ENCODE results near the gene SHOX.

The SHOX gene

DNA sequence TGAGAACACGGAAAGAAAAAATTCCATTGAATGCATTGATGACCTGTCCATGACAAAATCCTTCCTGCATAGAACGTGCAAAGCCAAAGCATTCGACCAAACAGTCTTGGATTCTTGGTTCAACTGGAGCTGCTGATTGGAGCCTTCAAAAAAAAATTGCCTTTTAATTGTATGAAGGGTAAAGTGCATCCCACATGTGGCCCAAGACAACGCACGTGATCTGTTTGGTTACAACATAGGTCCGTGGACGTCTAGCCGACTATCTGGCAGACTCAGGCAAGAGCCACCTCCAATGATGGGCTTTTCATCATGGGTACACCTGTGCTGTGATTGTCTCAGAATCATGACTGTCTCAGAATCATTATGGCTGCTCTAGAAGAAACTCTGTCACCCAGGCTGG lies 52.3 kb downstream of the SHOX start:
- no peaks in the 10 kb centered on the region for H3K4me1 ChIP-seq (ENCODE audit: low read length)
- H3K9me3 ChIP-seq (ENCODE audit: insufficient read depth, low read length), result 0 out of 2 replicates have a peak, but pooled peaks cover 4% of the 10 kb centered on the region
- H3K27me3 ChIP-seq (ENCODE audit: low read depth, low read length), result no peaks in the 10 kb centered on the region
- no peak overlapping the region for H3K4me2 ChIP-seq (ENCODE audit: low read length)
- no peak overlapping the region for H3K27ac ChIP-seq (ENCODE audit: low read length)
- H4K20me1 ChIP-seq (ENCODE audit: insufficient read depth, low read length), result no peaks in the 10 kb centered on the region
- no peaks in the 10 kb centered on the region for H3K79me2 ChIP-seq (ENCODE audit: low read length)
- no peak overlapping the region for H3K9ac ChIP-seq (ENCODE audit: low read length)
- no peak for TF ChIP-seq EZH2phosphoT487 (IDR thresholded peaks at IDR 0.05; ENCODE audit: low read depth)
- TF ChIP-seq, protein P1, sequence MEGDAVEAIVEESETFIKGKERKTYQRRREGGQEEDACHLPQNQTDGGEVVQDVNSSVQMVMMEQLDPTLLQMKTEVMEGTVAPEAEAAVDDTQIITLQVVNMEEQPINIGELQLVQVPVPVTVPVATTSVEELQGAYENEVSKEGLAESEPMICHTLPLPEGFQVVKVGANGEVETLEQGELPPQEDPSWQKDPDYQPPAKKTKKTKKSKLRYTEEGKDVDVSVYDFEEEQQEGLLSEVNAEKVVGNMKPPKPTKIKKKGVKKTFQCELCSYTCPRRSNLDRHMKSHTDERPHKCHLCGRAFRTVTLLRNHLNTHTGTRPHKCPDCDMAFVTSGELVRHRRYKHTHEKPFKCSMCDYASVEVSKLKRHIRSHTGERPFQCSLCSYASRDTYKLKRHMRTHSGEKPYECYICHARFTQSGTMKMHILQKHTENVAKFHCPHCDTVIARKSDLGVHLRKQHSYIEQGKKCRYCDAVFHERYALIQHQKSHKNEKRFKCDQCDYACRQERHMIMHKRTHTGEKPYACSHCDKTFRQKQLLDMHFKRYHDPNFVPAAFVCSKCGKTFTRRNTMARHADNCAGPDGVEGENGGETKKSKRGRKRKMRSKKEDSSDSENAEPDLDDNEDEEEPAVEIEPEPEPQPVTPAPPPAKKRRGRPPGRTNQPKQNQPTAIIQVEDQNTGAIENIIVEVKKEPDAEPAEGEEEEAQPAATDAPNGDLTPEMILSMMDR (IDR thresholded peaks at IDR 0.05; ENCODE audit: low read depth, low read length), result no peak
- H3K4me3 ChIP-seq (ENCODE audit: low read length), result no peak overlapping the region
- no peaks in the 10 kb centered on the region for H3K36me3 ChIP-seq (replicated peaks; ENCODE audit: low read depth, low read length)
- no peak overlapping the region for H2AFZ ChIP-seq (ENCODE audit: low read depth, low read length)

DNA sequence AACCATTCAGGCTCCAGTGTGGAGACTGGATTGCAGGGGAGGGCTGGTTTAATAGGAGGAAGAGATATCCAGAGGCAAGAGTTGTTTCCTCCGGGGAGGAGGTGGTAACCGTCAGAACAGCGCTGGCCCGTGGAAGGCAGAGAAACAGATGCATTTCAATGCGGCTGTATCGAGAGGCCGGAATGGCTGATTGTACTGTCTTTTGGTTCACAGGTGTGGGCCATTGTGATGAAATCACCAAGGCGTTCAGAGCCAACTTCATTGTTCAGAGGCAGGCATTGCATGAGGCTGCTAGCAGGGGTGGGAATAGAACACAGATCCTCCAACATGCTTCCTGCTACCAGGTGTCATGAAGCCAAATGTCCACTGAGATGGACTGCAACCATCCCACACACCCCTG lies 53.0 kb downstream of the SHOX start:
- H3K4me3 ChIP-seq (ENCODE audit: low read length), result no peak overlapping the region
- H3K27me3 ChIP-seq (ENCODE audit: low read depth, low read length), result no peaks in the 10 kb centered on the region
- H3K4me1 ChIP-seq (ENCODE audit: low read length), result no peaks in the 10 kb centered on the region
- no peaks in the 10 kb centered on the region for H3K79me2 ChIP-seq (ENCODE audit: low read length)
- H3K36me3 ChIP-seq (replicated peaks; ENCODE audit: low read depth, low read length), result no peaks in the 10 kb centered on the region
- H4K20me1 ChIP-seq (ENCODE audit: insufficient read depth, low read length), result no peaks in the 10 kb centered on the region
- no peak overlapping the region for H3K4me2 ChIP-seq (ENCODE audit: low read length)
- no peak overlapping the region for H3K9ac ChIP-seq (ENCODE audit: low read length)
- H2AFZ ChIP-seq (ENCODE audit: low read depth, low read length), result no peak overlapping the region
- TF ChIP-seq, protein P1 (IDR thresholded peaks at IDR 0.05; ENCODE audit: low read depth, low read length), result no peak
- no peak for TF ChIP-seq EZH2phosphoT487 (IDR thresholded peaks at IDR 0.05; ENCODE audit: low read depth)
- H3K27ac ChIP-seq (ENCODE audit: low read length), result no peak overlapping the region
- 0 out of 2 replicates have a peak, but pooled peaks cover 4% of the 10 kb centered on the region for H3K9me3 ChIP-seq (ENCODE audit: insufficient read depth, low read length)

DNA sequence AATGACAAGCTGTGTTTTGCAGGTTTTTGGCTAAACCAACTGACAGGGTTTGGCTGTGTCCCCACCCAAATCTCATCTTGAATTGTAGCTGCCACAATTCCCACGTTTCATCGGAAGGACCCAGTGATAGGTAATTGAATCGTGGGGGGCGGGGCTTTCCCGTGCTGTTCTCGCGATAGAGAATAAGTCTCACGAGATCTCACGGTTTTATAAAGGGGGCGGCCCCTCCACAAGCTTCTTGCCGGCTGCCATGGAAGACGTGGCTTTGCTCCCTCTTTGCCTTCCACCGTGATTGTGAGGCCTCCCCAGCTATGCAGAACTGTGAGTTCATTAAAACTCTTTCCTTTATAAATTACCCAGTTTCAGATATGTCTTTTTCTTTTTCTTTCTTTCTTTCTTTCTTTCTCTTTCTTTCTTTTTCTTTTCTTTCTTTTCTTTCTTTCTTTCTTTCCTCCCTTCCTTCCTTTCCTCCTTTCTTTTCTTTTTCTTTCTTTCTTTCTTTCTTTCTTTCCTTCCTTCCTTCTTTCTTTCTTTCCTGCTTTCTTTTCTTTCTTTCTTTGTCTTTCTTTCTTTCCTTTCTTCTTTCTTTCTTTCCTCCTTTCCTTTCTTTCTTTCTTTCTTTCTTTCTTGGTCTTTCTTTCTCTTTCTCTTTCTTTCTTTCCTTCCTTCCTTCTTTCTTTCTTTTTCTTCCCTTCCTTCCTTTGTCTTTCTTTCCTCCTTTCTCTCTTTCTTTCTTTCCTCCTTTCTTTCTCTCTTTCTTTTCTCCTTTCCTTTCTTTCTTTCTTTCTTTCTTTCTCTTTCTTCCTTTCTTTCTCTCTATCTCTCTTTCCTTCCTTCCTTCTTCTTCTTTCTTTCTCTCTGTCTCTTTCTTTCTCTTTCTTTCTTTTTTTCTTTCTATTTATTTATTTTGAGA lies 54.8 kb downstream of the SHOX start:
- Histone ChIP-seq H2AFZ (ENCODE audit: low read depth, low read length) (no peak overlapping the region), H3K27me3 (ENCODE audit: low read depth, low read length) (no peaks in the 10 kb centered on the region), H3K4me3 (ENCODE audit: low read length) (no peak overlapping the region), H3K4me2 (ENCODE audit: low read length) (no peak overlapping the region), H3K36me3 (replicated peaks; ENCODE audit: low read depth, low read length) (no peaks in the 10 kb centered on the region), H3K9ac (ENCODE audit: low read length) (no peak overlapping the region), H3K27ac (ENCODE audit: low read length) (no peak overlapping the region), H3K9me3 (ENCODE audit: insufficient read depth, low read length) (0 out of 2 replicates have a peak, but pooled peaks cover 8% of the 10 kb centered on the region), H3K4me1 (ENCODE audit: low read length) (no peaks in the 10 kb centered on the region), H3K79me2 (ENCODE audit: low read length) (no peaks in the 10 kb centered on the region), H4K20me1 (ENCODE audit: insufficient read depth, low read length) (no peaks in the 10 kb centered on the region)
- TF ChIP-seq, protein P1 (IDR thresholded peaks at IDR 0.05; ENCODE audit: low read depth, low read length), result no peak
- TF ChIP-seq EZH2phosphoT487 (IDR thresholded peaks at IDR 0.05; ENCODE audit: low read depth), result no peak

DNA sequence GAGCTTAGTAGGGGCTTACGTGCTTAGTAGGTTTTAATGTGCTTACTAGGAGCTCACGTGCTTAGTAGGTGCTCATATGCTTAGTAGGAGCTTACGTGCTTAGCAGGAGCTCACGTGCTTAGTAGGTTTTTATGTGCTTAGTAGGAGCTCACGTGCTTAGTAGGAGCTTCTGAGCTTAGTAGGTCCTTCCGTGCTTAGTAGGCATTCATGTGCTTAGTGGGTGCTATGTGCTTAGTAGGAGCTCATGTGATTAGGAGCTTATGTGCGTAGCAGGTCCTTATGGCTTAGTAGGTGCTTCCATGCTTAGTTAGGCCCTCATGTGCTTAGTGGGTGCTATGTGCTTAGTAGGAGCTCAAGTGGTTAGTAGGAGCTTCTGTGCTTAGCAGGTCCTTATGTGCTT lies 59.4 kb downstream of the SHOX start:
- no peaks in the 10 kb centered on the region for H3K36me3 ChIP-seq (replicated peaks; ENCODE audit: low read depth, low read length)
- no peak overlapping the region for H3K9ac ChIP-seq (ENCODE audit: low read length)
- H3K27me3 ChIP-seq (ENCODE audit: low read depth, low read length), result no peaks in the 10 kb centered on the region
- H3K4me2 ChIP-seq (ENCODE audit: low read length), result no peak overlapping the region
- no peak overlapping the region for H2AFZ ChIP-seq (ENCODE audit: low read depth, low read length)
- no peaks in the 10 kb centered on the region for H3K4me1 ChIP-seq (ENCODE audit: low read length)
- H3K79me2 ChIP-seq (ENCODE audit: low read length), result no peaks in the 10 kb centered on the region
- no peaks in the 10 kb centered on the region for H4K20me1 ChIP-seq (ENCODE audit: insufficient read depth, low read length)
- no peak for TF ChIP-seq EZH2phosphoT487 (IDR thresholded peaks at IDR 0.05; ENCODE audit: low read depth)
- TF ChIP-seq, protein P1 (IDR thresholded peaks at IDR 0.05; ENCODE audit: low read depth, low read length), result no peak
- H3K27ac ChIP-seq (ENCODE audit: low read length), result no peak overlapping the region
- H3K9me3 ChIP-seq (ENCODE audit: insufficient read depth, low read length), result 0 out of 2 replicates have a peak, but pooled peaks cover 8% of the 10 kb centered on the region
- H3K4me3 ChIP-seq (ENCODE audit: low read length), result no peak overlapping the region

Data from OCI-LY3 (cell line).